ENCODE measurements around the gene RBBP5.

RBBP5 gene

DNA sequence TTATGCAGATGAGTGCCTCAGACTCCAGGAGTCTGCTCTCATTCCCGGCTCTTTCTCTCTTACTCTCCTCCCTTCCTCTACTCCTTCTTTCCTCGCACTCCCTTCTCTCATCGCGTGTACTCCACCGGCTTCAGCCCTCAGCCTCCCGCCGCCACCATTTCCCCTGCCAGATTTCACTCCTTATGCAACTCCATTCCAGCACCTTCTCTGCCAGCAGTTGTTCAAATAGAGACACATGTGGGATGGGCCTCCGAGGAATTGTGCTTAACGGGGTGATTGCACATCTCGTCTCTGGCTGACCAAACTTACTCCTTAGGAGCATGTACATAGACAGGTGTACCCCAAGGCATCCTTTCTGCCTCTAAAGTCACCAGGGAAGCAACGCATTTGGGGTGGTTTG lies 76.6 kb downstream of the RBBP5 start:
- DNase-seq (ENCODE audit: low read depth), result no peak
- TF ChIP-seq, protein P1, sequence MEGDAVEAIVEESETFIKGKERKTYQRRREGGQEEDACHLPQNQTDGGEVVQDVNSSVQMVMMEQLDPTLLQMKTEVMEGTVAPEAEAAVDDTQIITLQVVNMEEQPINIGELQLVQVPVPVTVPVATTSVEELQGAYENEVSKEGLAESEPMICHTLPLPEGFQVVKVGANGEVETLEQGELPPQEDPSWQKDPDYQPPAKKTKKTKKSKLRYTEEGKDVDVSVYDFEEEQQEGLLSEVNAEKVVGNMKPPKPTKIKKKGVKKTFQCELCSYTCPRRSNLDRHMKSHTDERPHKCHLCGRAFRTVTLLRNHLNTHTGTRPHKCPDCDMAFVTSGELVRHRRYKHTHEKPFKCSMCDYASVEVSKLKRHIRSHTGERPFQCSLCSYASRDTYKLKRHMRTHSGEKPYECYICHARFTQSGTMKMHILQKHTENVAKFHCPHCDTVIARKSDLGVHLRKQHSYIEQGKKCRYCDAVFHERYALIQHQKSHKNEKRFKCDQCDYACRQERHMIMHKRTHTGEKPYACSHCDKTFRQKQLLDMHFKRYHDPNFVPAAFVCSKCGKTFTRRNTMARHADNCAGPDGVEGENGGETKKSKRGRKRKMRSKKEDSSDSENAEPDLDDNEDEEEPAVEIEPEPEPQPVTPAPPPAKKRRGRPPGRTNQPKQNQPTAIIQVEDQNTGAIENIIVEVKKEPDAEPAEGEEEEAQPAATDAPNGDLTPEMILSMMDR (IDR thresholded peaks at IDR 0.05; ENCODE audit: low read depth, low read length, missing control alignments), result no peak

DNA sequence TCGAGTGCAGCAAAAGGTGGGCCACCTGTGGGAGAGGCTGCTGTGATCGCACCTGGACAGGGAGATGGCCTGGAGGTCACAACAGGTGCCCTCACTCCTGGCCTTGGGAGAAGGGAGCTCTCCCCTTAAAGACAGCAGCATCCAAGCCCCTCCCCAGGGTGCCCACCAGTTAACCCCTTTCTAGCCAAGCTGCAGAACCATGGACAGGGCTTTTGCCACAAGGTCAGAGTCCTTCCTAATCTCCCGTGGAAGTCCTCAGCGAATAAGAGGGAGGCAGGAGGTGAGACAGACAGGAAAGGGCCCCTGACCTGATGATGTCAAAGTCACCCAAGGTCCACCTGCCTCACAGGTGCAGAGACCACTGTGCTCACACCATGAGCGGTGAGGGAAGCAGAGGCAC lies 77.0 kb downstream of the RBBP5 start:
- no peak overlapping the region for H3K4me3 ChIP-seq (ENCODE audit: low read depth, low read length)
- DNase-seq (ENCODE audit: low read depth), result no peak
- TF ChIP-seq, protein P1 (IDR thresholded peaks at IDR 0.05; ENCODE audit: low read depth, low read length, missing control alignments), result no peak

More for the DNA sequence above, 76.6 kb downstream of the RBBP5 start:
- no peak overlapping the region for H3K4me3 ChIP-seq (ENCODE audit: low read depth, low read length)

DNA sequence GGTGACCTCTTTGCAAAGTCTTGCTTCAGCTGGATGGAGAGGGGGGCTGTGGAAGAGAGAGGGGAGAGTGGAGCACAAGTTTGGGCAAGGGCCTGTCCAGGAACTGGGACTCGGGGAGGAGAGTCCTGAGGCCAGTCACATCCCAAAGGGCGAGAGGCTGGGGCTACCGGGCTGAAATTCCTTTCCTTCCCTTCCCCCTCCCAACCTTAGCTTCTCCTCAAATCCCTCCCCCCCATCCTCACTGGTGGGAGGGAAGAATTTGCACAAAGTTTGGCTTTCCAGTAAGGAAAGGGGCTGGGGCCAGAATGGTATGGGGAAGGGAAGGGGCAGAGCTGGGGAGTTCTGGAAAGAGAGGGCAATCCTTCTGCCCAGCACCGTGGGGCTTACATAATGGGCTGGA lies 77.9 kb downstream of the RBBP5 start:
- TF ChIP-seq, protein P1 (IDR thresholded peaks at IDR 0.05; ENCODE audit: low read depth, low read length, missing control alignments), result no peak
- no peak overlapping the region for H3K4me3 ChIP-seq (ENCODE audit: low read depth, low read length)
- no peak for DNase-seq (ENCODE audit: low read depth)

DNA sequence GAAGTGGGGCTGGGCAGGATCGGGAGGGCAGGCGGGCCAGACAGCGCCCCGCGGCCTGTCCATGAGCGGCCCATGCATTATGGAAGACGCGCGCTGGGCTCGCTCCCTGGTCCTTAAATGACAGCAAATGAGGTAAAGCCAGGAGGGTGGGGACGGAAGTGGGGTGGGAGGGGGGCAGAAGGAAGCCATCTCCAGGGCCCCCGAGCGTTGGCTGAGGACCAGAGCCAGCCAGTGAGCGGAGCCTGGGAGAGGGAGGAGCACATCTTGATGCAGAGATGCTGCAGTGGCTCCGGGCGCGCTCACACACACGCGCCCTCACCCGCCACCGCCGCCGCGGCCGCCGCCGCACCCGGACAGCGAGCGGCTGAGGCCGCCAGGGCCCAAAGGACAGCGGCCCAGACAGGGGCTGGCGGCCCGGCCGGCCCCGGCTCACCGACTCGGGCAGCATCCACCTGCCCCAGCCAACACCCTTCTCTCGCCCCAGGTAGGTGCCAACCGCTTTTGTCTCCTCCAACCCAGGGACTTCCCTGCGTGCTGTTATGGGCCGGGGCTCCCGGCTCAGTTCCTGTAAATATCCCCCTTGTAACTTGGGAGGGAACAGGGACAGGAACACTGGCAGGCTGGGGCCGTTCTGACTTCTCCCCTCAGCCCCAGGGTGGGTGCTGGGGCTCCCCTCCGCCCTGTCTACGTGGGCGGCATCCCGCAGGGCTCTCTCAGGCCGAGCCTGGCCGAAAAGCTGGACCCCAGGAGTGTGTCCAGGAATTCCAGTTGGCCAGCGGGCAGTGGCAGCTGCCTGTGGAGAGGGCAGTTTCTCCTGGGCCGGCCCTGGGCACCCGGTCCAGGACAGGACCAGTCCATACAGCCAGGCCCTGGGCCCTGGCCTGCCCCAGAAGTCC lies 78.6 kb downstream of the RBBP5 start, which contains the start of gene CNTN2:
CNTN2 (plus strand) TSS at position 302 of the 896 bp plus-strand sequence. CDS start 9,974 bp downstream, outside the sequence.
- DNase-seq (ENCODE audit: low read depth), result no peak

DNA sequence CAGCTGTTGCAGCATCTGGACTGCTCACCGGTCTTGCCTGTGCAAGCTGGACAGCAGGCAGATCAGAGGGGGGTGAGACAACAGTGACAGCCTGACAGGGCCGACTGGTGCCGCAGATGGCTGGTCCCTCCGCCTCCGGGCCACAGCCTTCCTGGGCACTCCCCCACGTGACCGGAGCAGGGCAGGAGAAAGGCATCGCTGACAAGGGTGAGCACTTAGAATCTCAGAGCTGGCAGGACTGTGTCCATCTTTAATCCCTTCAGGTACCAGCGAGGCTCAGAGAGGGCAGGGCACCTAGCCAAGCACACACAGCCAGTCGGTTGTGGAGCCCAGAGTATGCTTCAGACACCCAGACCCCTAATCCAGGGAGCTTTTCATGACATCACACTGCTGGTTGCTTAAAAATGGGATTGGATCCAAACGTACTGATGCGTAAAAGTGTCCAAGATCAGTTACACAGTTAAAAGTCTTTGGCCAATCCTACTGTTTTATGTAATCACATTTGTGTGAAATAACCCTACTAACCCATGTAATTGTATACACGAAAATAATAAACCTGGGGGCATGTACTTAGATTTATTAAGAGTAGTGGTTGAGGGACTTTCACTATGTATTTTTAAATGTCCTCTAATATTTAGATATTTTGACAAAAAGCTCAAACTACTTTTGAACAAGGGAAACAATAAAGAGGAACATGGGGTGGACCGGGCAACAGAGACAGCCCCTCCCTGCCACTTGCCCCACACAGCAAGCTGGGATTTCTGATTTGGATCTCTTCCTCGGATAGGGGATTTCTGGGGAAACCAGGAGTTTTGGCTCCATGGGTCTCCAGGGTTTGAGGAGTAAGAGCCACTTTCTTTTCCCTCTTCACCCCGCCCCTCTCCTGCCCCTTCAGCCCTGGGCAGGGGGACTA lies 79.5 kb downstream of the RBBP5 start:
- H3K4me3 ChIP-seq (ENCODE audit: low read depth, low read length), result no peak overlapping the region
- no peak for DNase-seq (ENCODE audit: low read depth)
- TF ChIP-seq, protein P1 (IDR thresholded peaks at IDR 0.05; ENCODE audit: low read depth, low read length, missing control alignments), result no peak

More for the DNA sequence above, 78.6 kb downstream of the RBBP5 start, which contains the start of gene CNTN2:
- H3K4me3 ChIP-seq (ENCODE audit: low read depth, low read length), result no peak within 1 kb of the TSS
- TF ChIP-seq, protein P1 (IDR thresholded peaks at IDR 0.05; ENCODE audit: low read depth, low read length, missing control alignments), result no peak

DNA sequence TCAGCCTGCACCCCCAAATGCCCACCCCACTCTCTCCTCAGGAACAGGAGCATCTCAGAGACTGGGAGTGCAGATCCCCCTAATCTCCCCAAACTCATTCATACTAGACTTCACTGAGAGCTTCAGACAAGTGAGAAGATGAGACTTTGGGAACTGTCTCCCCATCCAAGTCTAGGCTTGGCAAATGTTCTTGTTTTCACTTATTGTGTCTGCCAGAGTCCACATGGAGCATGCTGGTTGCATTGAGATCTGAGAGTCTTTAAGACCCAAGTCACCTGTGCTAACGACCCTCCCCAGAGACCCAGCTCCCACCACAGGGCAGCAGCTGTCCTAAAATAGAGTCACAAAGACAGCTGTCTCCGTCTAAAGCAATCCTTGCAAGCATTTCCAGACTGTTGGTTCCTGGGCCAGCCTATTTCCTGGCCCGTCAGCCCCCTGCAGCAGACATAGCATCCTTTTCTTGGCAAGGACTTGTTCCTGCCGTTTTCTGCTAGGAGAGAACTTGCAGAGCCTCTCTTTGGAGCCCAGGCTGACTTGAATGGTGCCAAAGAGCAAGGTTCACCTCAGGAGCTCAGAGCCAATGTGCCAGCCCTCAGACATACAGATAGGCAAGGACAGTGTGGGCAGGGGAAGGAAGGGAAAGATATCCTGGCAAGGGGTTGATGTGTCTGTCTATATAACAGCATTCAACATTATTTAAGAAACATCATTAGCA lies 80.6 kb downstream of the RBBP5 start:
- no peak overlapping the region for H3K4me3 ChIP-seq (ENCODE audit: low read depth, low read length)
- DNase-seq (ENCODE audit: low read depth), result no peak

More for the DNA sequence above, 80.6 kb downstream of the RBBP5 start:
- TF ChIP-seq, protein P1 (IDR thresholded peaks at IDR 0.05; ENCODE audit: low read depth, low read length, missing control alignments), result no peak

All from GM12864 (cell line).